ENCODE data around the gene ADORA1. TPM values are rescaled to one million over a fixed set of nuclear protein-coding genes. Genes with fewer than 3 reads are reported as not detected.

ADORA1 gene
- total and polyA plus RNA-seq, 2 of the 4 experiments (the other 2 are of a cell fraction), result 0.36 to 0.56 TPM

DNA sequence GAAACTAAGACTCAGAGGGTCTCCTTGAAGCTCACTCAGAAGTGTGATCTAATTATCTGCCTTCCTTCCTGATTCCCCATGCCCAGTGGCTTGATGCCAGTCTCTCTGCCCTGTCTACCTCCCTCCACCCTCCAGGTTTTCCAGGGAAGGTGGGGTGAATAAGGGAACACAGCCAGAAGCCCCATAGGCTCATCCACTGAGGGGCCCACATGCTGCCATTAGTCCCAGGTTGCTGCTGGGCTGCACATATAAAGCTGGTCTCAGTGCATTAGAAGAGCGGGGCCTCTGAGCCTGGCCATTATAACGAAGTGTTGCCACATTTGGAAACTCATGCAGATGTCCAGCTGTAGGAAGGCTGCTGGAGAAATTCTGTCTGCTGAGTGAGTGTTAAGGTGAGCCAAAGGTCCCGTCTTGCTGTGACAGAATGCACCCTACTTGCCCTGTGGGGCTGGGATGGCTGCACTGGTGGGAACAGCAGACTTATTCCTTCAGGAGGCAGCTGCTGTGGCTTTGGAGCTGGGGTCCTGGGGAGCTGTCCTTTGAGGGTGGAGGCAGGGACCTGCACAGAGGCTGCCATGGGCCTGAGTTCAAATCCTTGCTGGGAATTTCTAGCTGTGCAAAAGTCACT is 2.9 kb downstream of the ADORA1 start:
- dilution Hi-C loops (cut with HindIII; ENCODE audit: low sequenced_read_pairs, unreplicated experiment) (no loop called here), intact Hi-C loops (cut with micrococcal nuclease) (no loop called here), in situ Hi-C loops (cut with MboI; ENCODE audit: low sequenced_read_pairs) (no loop called here)
- H2AFZ ChIP-seq (replicated peaks; ENCODE audit: low read length, poor library complexity), result no peak overlapping the region
- no peaks in the 10 kb centered on the region for H3K79me1 ChIP-seq (ENCODE audit: low read depth in 1 of 2, low read length in 2 of 2)
- H3K56ac ChIP-seq (ENCODE audit: extremely low read depth, insufficient read depth, low read length), result no peak overlapping the region
- no peak overlapping the region for H2BK15ac ChIP-seq (ENCODE audit: low read depth, low read length)
- H3K9me3 ChIP-seq (ENCODE audit: control insufficient read depth, insufficient read depth, low read length), result no peaks in the 10 kb centered on the region
- POLR2A ChIA-PET (ENCODE audit: unreplicated experiment), result no interaction called here
- TF ChIP-seq, protein P1, sequence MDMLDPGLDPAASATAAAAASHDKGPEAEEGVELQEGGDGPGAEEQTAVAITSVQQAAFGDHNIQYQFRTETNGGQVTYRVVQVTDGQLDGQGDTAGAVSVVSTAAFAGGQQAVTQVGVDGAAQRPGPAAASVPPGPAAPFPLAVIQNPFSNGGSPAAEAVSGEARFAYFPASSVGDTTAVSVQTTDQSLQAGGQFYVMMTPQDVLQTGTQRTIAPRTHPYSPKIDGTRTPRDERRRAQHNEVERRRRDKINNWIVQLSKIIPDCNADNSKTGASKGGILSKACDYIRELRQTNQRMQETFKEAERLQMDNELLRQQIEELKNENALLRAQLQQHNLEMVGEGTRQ (IDR thresholded peaks at IDR 0.05; ENCODE audit: low read depth, low read length), result no peak
- no peak for TF ChIP-seq BHLHE40 (IDR thresholded peaks at IDR 0.05; ENCODE audit: low read depth, low read length)
- TF ChIP-seq, protein P2, sequence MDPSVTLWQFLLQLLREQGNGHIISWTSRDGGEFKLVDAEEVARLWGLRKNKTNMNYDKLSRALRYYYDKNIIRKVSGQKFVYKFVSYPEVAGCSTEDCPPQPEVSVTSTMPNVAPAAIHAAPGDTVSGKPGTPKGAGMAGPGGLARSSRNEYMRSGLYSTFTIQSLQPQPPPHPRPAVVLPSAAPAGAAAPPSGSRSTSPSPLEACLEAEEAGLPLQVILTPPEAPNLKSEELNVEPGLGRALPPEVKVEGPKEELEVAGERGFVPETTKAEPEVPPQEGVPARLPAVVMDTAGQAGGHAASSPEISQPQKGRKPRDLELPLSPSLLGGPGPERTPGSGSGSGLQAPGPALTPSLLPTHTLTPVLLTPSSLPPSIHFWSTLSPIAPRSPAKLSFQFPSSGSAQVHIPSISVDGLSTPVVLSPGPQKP (IDR thresholded peaks at IDR 0.05; ENCODE audit: borderline replicate concordance, low read depth, low read length), result no peak
- no peak for TF ChIP-seq FOS (IDR thresholded peaks at IDR 0.05; ENCODE audit: low read depth, low read length)
- TF ChIP-seq POLR2A (IDR thresholded peaks at IDR 0.05; ENCODE audit: low read depth, low read length), result no peak
- TF ChIP-seq RFX5 (IDR thresholded peaks at IDR 0.05; ENCODE audit: low read depth, low read length), result no peak
- TF ChIP-seq RCOR1 (IDR thresholded peaks at IDR 0.05; ENCODE audit: insufficient replicate concordance, low read length), result no peak
- TF ChIP-seq MAZ (IDR thresholded peaks at IDR 0.05; ENCODE audit: borderline replicate concordance, low read depth, low read length), result no peak
- TF ChIP-seq NFE2L2 (IDR thresholded peaks at IDR 0.05; ENCODE audit: low read depth, low read length), result no peak
- no peak for TF ChIP-seq RAD21 (IDR thresholded peaks at IDR 0.05; ENCODE audit: low read length)
- TF ChIP-seq, protein P3, sequence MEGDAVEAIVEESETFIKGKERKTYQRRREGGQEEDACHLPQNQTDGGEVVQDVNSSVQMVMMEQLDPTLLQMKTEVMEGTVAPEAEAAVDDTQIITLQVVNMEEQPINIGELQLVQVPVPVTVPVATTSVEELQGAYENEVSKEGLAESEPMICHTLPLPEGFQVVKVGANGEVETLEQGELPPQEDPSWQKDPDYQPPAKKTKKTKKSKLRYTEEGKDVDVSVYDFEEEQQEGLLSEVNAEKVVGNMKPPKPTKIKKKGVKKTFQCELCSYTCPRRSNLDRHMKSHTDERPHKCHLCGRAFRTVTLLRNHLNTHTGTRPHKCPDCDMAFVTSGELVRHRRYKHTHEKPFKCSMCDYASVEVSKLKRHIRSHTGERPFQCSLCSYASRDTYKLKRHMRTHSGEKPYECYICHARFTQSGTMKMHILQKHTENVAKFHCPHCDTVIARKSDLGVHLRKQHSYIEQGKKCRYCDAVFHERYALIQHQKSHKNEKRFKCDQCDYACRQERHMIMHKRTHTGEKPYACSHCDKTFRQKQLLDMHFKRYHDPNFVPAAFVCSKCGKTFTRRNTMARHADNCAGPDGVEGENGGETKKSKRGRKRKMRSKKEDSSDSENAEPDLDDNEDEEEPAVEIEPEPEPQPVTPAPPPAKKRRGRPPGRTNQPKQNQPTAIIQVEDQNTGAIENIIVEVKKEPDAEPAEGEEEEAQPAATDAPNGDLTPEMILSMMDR (conservative IDR thresholded peaks at IDR 0.05; ENCODE audit: low read depth, low read length), result no peak
- no peak for TF ChIP-seq MXI1 (IDR thresholded peaks at IDR 0.05; ENCODE audit: borderline replicate concordance, low read depth, low read length)
- no peak for TF ChIP-seq MAFK (IDR thresholded peaks at IDR 0.05; ENCODE audit: low read depth, low read length)
- TF ChIP-seq CEBPB (IDR thresholded peaks at IDR 0.05; ENCODE audit: low read depth, low read length), result no peak
- TF ChIP-seq CHD1 (IDR thresholded peaks at IDR 0.05; ENCODE audit: low read depth, low read length), result no peak
- TF ChIP-seq SMC3 (IDR thresholded peaks at IDR 0.05; ENCODE audit: low read depth, low read length), result no peak
- no peak overlapping the region for H2BK120ac ChIP-seq (ENCODE audit: low read depth, low read length)
- no peak overlapping the region for H2AK9ac ChIP-seq (replicated peaks; ENCODE audit: low read depth, low read length, poor library complexity)
- BruUV-seq (replicated peaks), result no TSS peak
- no peaks in the 10 kb centered on the region for H3K9me1 ChIP-seq (ENCODE audit: insufficient read depth, low read length)
- no peak overlapping the region for H4K8ac ChIP-seq (ENCODE audit: low read depth in 2 of 2, low read length in 2 of 2)
- H3K27ac ChIP-seq (ENCODE audit: insufficient read depth, low read length), result no peak overlapping the region
- H3K4me3 ChIP-seq (ENCODE audit: insufficient read depth, low read depth, low read length), result no peak overlapping the region
- no peaks in the 10 kb centered on the region for H4K20me1 ChIP-seq (ENCODE audit: insufficient read depth, low read length)
- H3K36me3 ChIP-seq (ENCODE audit: control insufficient read depth, insufficient read depth, low read length), result no peaks in the 10 kb centered on the region
- H3K27me3 ChIP-seq (ENCODE audit: control insufficient read depth, insufficient read depth, low read length), result peaks cover 23% of the 10 kb centered on the region; the same call in 1 of the 2 replicates
- no peak overlapping the region for H4K5ac ChIP-seq (ENCODE audit: low read depth, low read length)
- no peak overlapping the region for H3K18ac ChIP-seq (ENCODE audit: low read depth, low read length)
- CTCF ChIA-PET, result interaction anchor here (0.6 to 1.0 kb wide), 2 partner anchors 46 to 928 kb away, joined by 3 to 4 read pairs; no protein-coding TSS in a partner anchor
- H2BK5ac ChIP-seq (ENCODE audit: low read depth, low read length, poor library complexity, severe bottlenecking), result no peak overlapping the region
- no peak overlapping the region for H2BK20ac ChIP-seq (ENCODE audit: low read depth, low read length)
- H3K23ac ChIP-seq (ENCODE audit: low read depth, low read length), result no peak overlapping the region
- no peak overlapping the region for H4K91ac ChIP-seq (ENCODE audit: insufficient read depth, low read depth, low read length)
- no peak overlapping the region for H3K4me2 ChIP-seq (ENCODE audit: low read depth, low read length)
- no peak for ATAC-seq (ENCODE audit: low read depth)
- H3K9ac ChIP-seq (ENCODE audit: low read depth, low read length), result no peak overlapping the region
- 29% methylated on average over 2 of the region's 3 CpGs; no CpG with 5 or more reads in 1 of the 2 experiments for WGBS, 2 experiments (ENCODE audit: extremely low coverage in 2 of 2, insufficient read length in 1 of 2)
- H2AK5ac ChIP-seq (ENCODE audit: low read depth, low read length), result no peak overlapping the region
- H3K4me1 ChIP-seq (ENCODE audit: control insufficient read depth, insufficient read depth, low read length), result peaks cover 3% of the 10 kb centered on the region; the same call in 1 of the 2 replicates
- DNase-seq, result no peak
- no peak overlapping the region for H3K4ac ChIP-seq (ENCODE audit: low read depth, low read length)
- no peak overlapping the region for H3K14ac ChIP-seq (replicated peaks; ENCODE audit: low read depth, low read length)

All from IMR-90 (cell line).